ENCODE measurements around the gene PLEKHJ1. TPM values are rescaled to one million over a fixed set of nuclear protein-coding genes. Genes with fewer than 3 reads are reported as not detected.

The PLEKHJ1 gene
- total and polyA plus RNA-seq, 9 of the 15 experiments (the other 6 are each of a cell fraction or from before 2014, with no cell fraction given), result 1.5 to 188 (median 63.9) TPM

GRCh38 chr19:2221918-2222317 is 14.2 kb downstream of the PLEKHJ1 start:
- Histone ChIP-seq H3K79me2 (ENCODE audit: control insufficient read depth, insufficient read depth, low read length) (no peaks in the 10 kb centered on the region), H3K27ac (ENCODE audit: extremely low read depth, low read depth, low read length) (no peak overlapping the region), H3K36me3 (ENCODE audit: control insufficient read depth, insufficient read depth, low read length) (peaks cover 93% of the 10 kb centered on the region; the same call in 2 of the 3 replicates), H3K27me3 (ENCODE audit: control insufficient read depth in 2 of 2, insufficient read depth in 2 of 2, low read length in 2 of 2) (no peaks in the 10 kb centered on the region), H3K4me2 (ENCODE audit: insufficient read depth, low read length) (no peak overlapping the region), H3K9me1 (ENCODE audit: control insufficient read depth, insufficient read depth, low read length) (no peaks in the 10 kb centered on the region), H4K20me1 (replicated peaks; ENCODE audit: control insufficient read depth, insufficient read depth, low read length) (no peaks in the 10 kb centered on the region), H3K9ac (ENCODE audit: insufficient read depth in 1 of 2, low read depth in 2 of 2, low read length in 2 of 2) (no peak overlapping the region; a peak in 1 of 4 replicates), H3K9me3 (replicated peaks; ENCODE audit: control insufficient read depth, insufficient read depth, low read depth, low read length) (no peaks in the 10 kb centered on the region), H3K4me3 (no peak overlapping the region), H2AFZ (ENCODE audit: low read depth, low read length) (no peak overlapping the region), H3K4me1 (replicated peaks in 1 of 2; ENCODE audit: control insufficient read depth in 2 of 2, insufficient read depth in 2 of 2, low read length in 2 of 2) (peaks cover 0 to 26% of the 10 kb centered on the region in 2 experiments; a peak in 1 of 5 replicates)
- WGBS (ENCODE audit: insufficient coverage, low coverage, missing lambda C conversion rate), result 97% methylated on average over 14 of the region's 20 CpGs
- intact Hi-C loops (cut with micrococcal nuclease) (no loop called here), in situ Hi-C loops (cut with MboI) (no loop called here)
- no peak for TF ChIP-seq MECOM (CRISPR knock-in tag; IDR thresholded peaks at IDR 0.05)
- TF ChIP-seq ARID3B (CRISPR knock-in tag; IDR thresholded peaks at IDR 0.05; ENCODE audit: borderline replicate concordance), result no peak
- TF ChIP-seq ZBTB49 (CRISPR knock-in tag; IDR thresholded peaks at IDR 0.05; ENCODE audit: borderline replicate concordance), result no peak
- TF ChIP-seq ZKSCAN8 (CRISPR knock-in tag; IDR thresholded peaks at IDR 0.05), result no peak
- TF ChIP-seq RBM22 (IDR thresholded peaks at IDR 0.05; ENCODE audit: low read depth, low read length, poor library complexity, severe bottlenecking), result peak; percentile 56
- TF ChIP-seq KDM1A (IDR thresholded peaks at IDR 0.05), result no peak
- no peak for TF ChIP-seq CLOCK (CRISPR knock-in tag; IDR thresholded peaks at IDR 0.05; ENCODE audit: borderline replicate concordance)
- TF ChIP-seq, protein P1, sequence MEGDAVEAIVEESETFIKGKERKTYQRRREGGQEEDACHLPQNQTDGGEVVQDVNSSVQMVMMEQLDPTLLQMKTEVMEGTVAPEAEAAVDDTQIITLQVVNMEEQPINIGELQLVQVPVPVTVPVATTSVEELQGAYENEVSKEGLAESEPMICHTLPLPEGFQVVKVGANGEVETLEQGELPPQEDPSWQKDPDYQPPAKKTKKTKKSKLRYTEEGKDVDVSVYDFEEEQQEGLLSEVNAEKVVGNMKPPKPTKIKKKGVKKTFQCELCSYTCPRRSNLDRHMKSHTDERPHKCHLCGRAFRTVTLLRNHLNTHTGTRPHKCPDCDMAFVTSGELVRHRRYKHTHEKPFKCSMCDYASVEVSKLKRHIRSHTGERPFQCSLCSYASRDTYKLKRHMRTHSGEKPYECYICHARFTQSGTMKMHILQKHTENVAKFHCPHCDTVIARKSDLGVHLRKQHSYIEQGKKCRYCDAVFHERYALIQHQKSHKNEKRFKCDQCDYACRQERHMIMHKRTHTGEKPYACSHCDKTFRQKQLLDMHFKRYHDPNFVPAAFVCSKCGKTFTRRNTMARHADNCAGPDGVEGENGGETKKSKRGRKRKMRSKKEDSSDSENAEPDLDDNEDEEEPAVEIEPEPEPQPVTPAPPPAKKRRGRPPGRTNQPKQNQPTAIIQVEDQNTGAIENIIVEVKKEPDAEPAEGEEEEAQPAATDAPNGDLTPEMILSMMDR (IDR thresholded peaks at IDR 0.05 in 2 of 3, conservative IDR thresholded peaks at IDR 0.05 in 1 of 3; ENCODE audit: insufficient read depth in 2 of 3, low read depth in 1 of 3, low read length in 3 of 3), result 0 out of 6 replicates have a peak, but pooled peaks of 1 of the 3 experiments have one; percentile 11
- no peak for TF ChIP-seq ZNF449 (CRISPR knock-in tag; IDR thresholded peaks at IDR 0.05)
- TF ChIP-seq CTBP1 (IDR thresholded peaks at IDR 0.05; ENCODE audit: borderline replicate concordance), result no peak
- TF ChIP-seq MTA2 (IDR thresholded peaks at IDR 0.05; ENCODE audit: low read depth), result no peak
- DNase-seq (ENCODE audit: extremely low read depth in 1 of 4, low spot score in 3 of 4), result no peak
- no peak for ATAC-seq
- POLR2A ChIA-PET, result interaction anchor here (1.5 kb wide), 1 partner anchor 9 kb away, joined by 9 read pairs; no protein-coding TSS in a partner anchor
- FAIRE-seq, result no peak
- no TSS peak for BruUV-seq (replicated peaks)
- CTCF ChIA-PET (ENCODE audit: low intra/inter-chr PET ratio), result no interaction called here

All from K562 (cell line).